ENCODE results near the gene GPANK1.

DNA sequence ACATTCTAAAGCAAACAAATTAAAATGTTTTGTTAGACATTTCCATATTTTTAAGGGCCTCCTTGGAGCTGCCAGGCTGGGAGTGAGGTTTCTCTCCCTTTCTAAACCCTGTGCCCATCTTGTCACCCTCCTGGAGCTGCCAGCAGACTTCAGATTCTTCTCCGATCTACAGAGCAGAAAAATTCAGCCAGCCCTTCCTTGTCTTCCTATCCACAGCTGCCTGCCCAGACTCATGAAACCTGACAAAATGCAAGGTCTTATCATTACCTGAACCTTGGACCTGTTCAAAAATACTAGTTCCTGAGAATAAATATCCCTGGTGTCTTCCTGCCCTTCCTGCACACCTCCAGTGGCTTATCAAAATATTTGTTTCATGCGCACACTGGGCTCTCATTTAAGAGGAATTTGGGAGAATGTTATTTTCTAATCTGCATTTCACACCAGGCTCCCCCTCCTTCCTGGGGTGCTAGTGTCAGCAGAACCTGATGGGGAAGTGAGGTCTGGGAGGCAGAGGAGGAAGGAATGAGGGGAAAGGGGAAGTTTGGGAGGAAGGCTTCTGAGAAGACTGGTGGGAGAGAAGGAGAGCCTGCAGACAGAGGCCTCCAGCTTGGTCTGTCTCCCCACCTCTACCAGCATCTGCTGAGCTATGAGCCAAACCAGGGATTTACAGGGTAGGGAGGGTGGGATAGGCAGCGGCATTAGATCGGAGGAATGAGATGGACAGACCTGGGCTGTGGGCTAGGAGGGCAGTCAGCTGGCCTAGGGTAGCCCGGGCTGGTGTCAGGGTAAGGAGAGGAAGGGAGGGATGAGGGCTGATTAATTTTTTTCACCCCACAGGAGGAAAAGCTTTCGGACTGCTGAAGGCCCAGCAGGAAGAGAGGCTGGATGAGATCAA is 49.9 kb downstream of the GPANK1 start, which contains the start of gene AIF1:
- TF ChIP-seq, protein P1, sequence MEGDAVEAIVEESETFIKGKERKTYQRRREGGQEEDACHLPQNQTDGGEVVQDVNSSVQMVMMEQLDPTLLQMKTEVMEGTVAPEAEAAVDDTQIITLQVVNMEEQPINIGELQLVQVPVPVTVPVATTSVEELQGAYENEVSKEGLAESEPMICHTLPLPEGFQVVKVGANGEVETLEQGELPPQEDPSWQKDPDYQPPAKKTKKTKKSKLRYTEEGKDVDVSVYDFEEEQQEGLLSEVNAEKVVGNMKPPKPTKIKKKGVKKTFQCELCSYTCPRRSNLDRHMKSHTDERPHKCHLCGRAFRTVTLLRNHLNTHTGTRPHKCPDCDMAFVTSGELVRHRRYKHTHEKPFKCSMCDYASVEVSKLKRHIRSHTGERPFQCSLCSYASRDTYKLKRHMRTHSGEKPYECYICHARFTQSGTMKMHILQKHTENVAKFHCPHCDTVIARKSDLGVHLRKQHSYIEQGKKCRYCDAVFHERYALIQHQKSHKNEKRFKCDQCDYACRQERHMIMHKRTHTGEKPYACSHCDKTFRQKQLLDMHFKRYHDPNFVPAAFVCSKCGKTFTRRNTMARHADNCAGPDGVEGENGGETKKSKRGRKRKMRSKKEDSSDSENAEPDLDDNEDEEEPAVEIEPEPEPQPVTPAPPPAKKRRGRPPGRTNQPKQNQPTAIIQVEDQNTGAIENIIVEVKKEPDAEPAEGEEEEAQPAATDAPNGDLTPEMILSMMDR (IDR thresholded peaks at IDR 0.05): no peak
- no peak for TF ChIP-seq EZH2 (IDR thresholded peaks at IDR 0.05; ENCODE audit: borderline replicate concordance, insufficient read depth, low read depth, low read length, poor library complexity, severe bottlenecking)

Data from B cell (primary cell).